K562 (cell line): Measurements from ENCODE around the gene OPCML. TPM values are rescaled to one million over a fixed set of nuclear protein-coding genes. Genes with fewer than 3 reads are reported as not detected.

Source experiments
- ATAC-seq: fragments of 200-7000 bp; cut with Tn5 transposase; 3 replicates; pipeline ENCODE4 v1.9.1; 2020; ENCODE audit warnings: moderate library complexity
- BruUV-seq: library from RNA; stranded (reverse); fragments of 400-500 nt; replicated peaks from 2 replicates; lab custom pipeline; 2021; lab: Mats Ljungman, UMichigan
- CTCF ChIA-PET: fragments of 300-600 bp; formaldehyde crosslinking; extraction: SDS; loops from one replicate; lab custom pipeline; 2021; ENCODE audit warnings: low intra/inter-chr PET ratio; lab: Yijun Ruan, JAX
- POLR2A ChIA-PET: fragments of 300-600, 350-650 bp; sonication (Branson Sonifier 250); formaldehyde crosslinking; extraction: SDS; loops from one replicate; lab custom pipeline; 2021; ENCODE audit warnings: antibody characterized with exemption, inconsistent platforms; lab: Yijun Ruan, JAX
- DNase-seq, 4 experiments: peaks; one replicate each; pipeline versions ENCODE4 v3.0.0 to v3.0.0-alpha.2; 2011 to 2018; ENCODE audit warnings: low spot score in 3 of 4, mixed read lengths in 3 of 4; ENCODE audit errors: extremely low read depth in 1 of 4
- FAIRE-seq: peaks from 2 replicates; lab custom pipeline; 2011; peaks lifted over from hg19 to GRCh38; lab: Jason Lieb, UNC
- H2AFZ ChIP-seq: 2 replicates; pipeline ENCODE4 v1.6.0; 2011; ENCODE audit warnings: low read depth, low read length, control low read depth, inconsistent platforms
- H3K27ac ChIP-seq: fragments of 200-600 bp; 3 replicates; pipeline ENCODE4 v1.8.0; 2011; ENCODE audit warnings: low read depth, mild to moderate bottlenecking, control low read depth, inconsistent platforms, low read length, moderate library complexity, mixed read lengths; ENCODE audit errors: extremely low read depth
- H3K27me3 ChIP-seq, 2 experiments: fragments of 300-600 bp in 1 of 2; 2 replicates in 1 of 2; 3 replicates in 1 of 2; pipeline versions ENCODE4 v1.6.0 to v1.8.0; 2011; ENCODE audit warnings: inconsistent platforms in 2 of 2, low read length in 2 of 2, mild to moderate bottlenecking in 1 of 2, mixed read lengths in 1 of 2, moderate library complexity in 1 of 2; ENCODE audit not compliant: control insufficient read depth in 2 of 2, insufficient read depth in 2 of 2
- H3K36me3 ChIP-seq: fragments of 300-600 bp; 3 replicates; pipeline ENCODE4 v1.8.0; 2011; ENCODE audit warnings: mild to moderate bottlenecking, low read length, inconsistent platforms; ENCODE audit not compliant: control insufficient read depth, insufficient read depth
- H3K4me1 ChIP-seq, 2 experiments: fragments of 200-600 bp in 1 of 2; replicated peaks in 1 of 2; 2 replicates in 1 of 2; 3 replicates in 1 of 2; pipeline versions ENCODE4 v1.5.1 to v1.8.0; 2011; ENCODE audit warnings: inconsistent platforms in 2 of 2, low read length in 2 of 2, mild to moderate bottlenecking in 1 of 2, mixed read lengths in 1 of 2, moderate library complexity in 1 of 2; ENCODE audit not compliant: control insufficient read depth in 2 of 2, insufficient read depth in 2 of 2
- H3K4me2 ChIP-seq: 2 replicates; pipeline ENCODE4 v1.6.1; 2011; ENCODE audit warnings: low read length, control low read depth, inconsistent platforms, mixed read lengths; ENCODE audit not compliant: insufficient read depth
- H3K4me3 ChIP-seq: fragments of 200-600 bp; sonication (generic), shearing (Covaris generic); 2 replicates; pipeline ENCODE4 v1.5.1; 2016; ENCODE audit warnings: control low read depth, inconsistent platforms
- H3K79me2 ChIP-seq: fragments of 200-600 bp; 3 replicates; pipeline ENCODE4 v1.8.0; 2011; ENCODE audit warnings: low read length, inconsistent platforms; ENCODE audit not compliant: control insufficient read depth, insufficient read depth
- H3K9ac ChIP-seq, 2 experiments: 2 replicates each; pipeline versions ENCODE4 v1.6.0 to v1.6.1; 2011; ENCODE audit warnings: low read depth in 2 of 2, low read length in 2 of 2, control low read depth in 1 of 2, inconsistent platforms in 1 of 2, mild to moderate bottlenecking in 1 of 2, mixed read lengths in 1 of 2; ENCODE audit not compliant: insufficient read depth in 1 of 2
- H3K9me1 ChIP-seq: one replicate; pipeline ENCODE4 v1.6.0; 2011; ENCODE audit warnings: inconsistent platforms, mild to moderate bottlenecking, low read length, moderate library complexity; ENCODE audit not compliant: control insufficient read depth, insufficient read depth
- H3K9me3 ChIP-seq: replicated peaks from 2 replicates; pipeline ENCODE4 v1.5.1; 2011; ENCODE audit warnings: low read depth, low read length, inconsistent platforms; ENCODE audit not compliant: control insufficient read depth, insufficient read depth
- H4K20me1 ChIP-seq: replicated peaks from 2 replicates; pipeline ENCODE4 v1.6.1; 2011; ENCODE audit warnings: low read length, inconsistent platforms, mixed read lengths; ENCODE audit not compliant: control insufficient read depth, insufficient read depth
- CBX2 ChIP-seq: fragments of 200-600 bp; sonication (generic); IDR thresholded peaks from one replicate; pipeline ENCODE4 v1.6.1; 2012; ENCODE audit warnings: mild to moderate bottlenecking, low read length, inconsistent platforms; ENCODE audit not compliant: insufficient read depth, poor library complexity, severe bottlenecking
- CBX5 ChIP-seq: IDR thresholded peaks from 2 replicates; pipeline ENCODE4 v1.6.1; 2014; ENCODE audit warnings: low read depth, borderline replicate concordance
- ILK ChIP-seq: fragments of 450-650 bp; IDR thresholded peaks from 2 replicates; pipeline ENCODE4 v1.6.1; 2016; ENCODE audit warnings: missing genetic modification characterization, low read depth, mild to moderate bottlenecking, missing compliant biosample characterization, moderate library complexity, borderline replicate concordance
- RCOR1 ChIP-seq, 2 experiments: IDR thresholded peaks; 2 replicates each; pipeline ENCODE4 v1.6.1; 2012; ENCODE audit warnings: low read depth in 2 of 2, low read length in 2 of 2, borderline replicate concordance in 1 of 2, improper control_type of control experiment in 1 of 2
- SMC3 ChIP-seq: conservative IDR thresholded peaks from 2 replicates; pipeline ENCODE4 v1.6.1; 2011; ENCODE audit warnings: low read depth, low read length, improper control_type of control experiment; ENCODE audit not compliant: insufficient read depth
- TAF7 ChIP-seq: fragments of 450-650 bp; IDR thresholded peaks from 2 replicates; pipeline ENCODE4 v1.6.1; 2016; ENCODE audit warnings: missing genetic modification characterization, missing compliant biosample characterization
- THAP12 ChIP-seq: fragments of 250-450 bp; sonication (Bioruptor Pico); IDR thresholded peaks from 2 replicates; pipeline ENCODE4 v1.9.0; 2021; ENCODE audit warnings: mild to moderate bottlenecking, inconsistent platforms
- ZNF140 ChIP-seq: fragments of 250-450 bp; sonication (Bioruptor Pico); IDR thresholded peaks from 2 replicates; pipeline ENCODE4 v1.8.0; 2021; ENCODE audit warnings: moderate library complexity, mild to moderate bottlenecking, inconsistent platforms
- ZNF77 ChIP-seq: fragments of 250-450 bp; sonication (Bioruptor Pico); IDR thresholded peaks from 2 replicates; pipeline ENCODE4 v1.5.0; 2020
- WGBS: fragments of 100-300 bp; shearing (Covaris generic); methylation state at CpG from one replicate; pipeline ENCODE4 v1.1.6; 2016; ENCODE audit warnings: low coverage, mixed read lengths; ENCODE audit not compliant: insufficient coverage; ENCODE audit errors: missing lambda C conversion rate; 5-methylcytosine and 5-hydroxymethylcytosine counted together
- in situ Hi-C: fragments of 300-500 bp; cut with MboI; formaldehyde crosslinking; loops from 4 replicates; pipeline ENCODE4 v1.15.0; 2018; ENCODE audit warnings: inconsistent platforms, mixed read lengths
- intact Hi-C: fragments of 100-400 bp; cut with micrococcal nuclease; formaldehyde crosslinking; loops from 2 replicates; pipeline ENCODE4 v1.14.2; 2022
- polyA plus RNA-seq, 8 experiments: library from polyadenylated mRNA; depleted of rRNA in 4 of 8; stranded (reverse) in 5 of 8; unstranded in 3 of 8; fragments of >200 nt; fragmentation: Nextera tagmentation in 2 of 8; fragmentation: Illumina TruSeq in 1 of 8; extraction: Ambion mirVana in 2 of 8; extraction: Trizol in 1 of 8; gene quantifications; 2 replicates each; pipeline versions ENCODE4 v1.2.1 to v1.2.3, GENCODE V29; 2011 to 2014; ENCODE audit warnings: inconsistent platforms in 1 of 8, missing spikeins in 1 of 8
- total RNA-seq, 7 experiments: library from RNA; depleted of rRNA in 6 of 7; stranded (reverse); fragments of >200 nt in 6 of 7; fragmentation: Illumina TruSeq in 2 of 7; extraction: Trizol in 2 of 7; gene quantifications; 2 replicates each; pipeline versions ENCODE4 v1.2.1 to v1.2.3, GENCODE V29; 2011 to 2021; ENCODE audit warnings: low replicate concordance in 1 of 7

OPCML gene
- total and polyA plus RNA-seq, 9 of the 15 experiments (the other 6 are each of a cell fraction or from before 2014, with no cell fraction given): not detected

DNA sequence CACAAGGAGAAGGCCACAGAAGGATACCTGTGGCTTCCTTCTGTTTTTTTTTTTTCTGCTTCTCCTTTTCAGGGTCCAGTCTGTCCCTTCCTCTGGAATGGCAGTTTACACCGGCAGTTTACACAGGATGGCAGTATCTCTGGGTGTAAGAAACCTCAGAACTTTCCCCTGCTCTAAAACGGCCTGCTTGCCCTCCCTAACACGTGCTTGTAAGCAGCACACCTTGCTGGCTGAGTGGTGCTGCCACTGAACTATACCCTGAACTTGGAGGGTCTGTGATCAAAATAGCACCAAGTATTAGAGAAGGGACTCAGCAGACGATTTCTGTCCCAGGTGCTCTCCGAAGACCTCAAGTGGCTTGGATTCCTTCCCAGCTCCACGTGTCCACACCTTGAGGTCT is 904 bp upstream of the OPCML start:
- no peak for FAIRE-seq
- no peak overlapping the region for H3K9ac ChIP-seq

More for the DNA sequence above, 904 bp upstream of the OPCML start:
- no peak overlapping the region for H3K4me3 ChIP-seq
- H3K9me3 ChIP-seq: no peaks in the 10 kb centered on the region
- H3K9me1 ChIP-seq: no peaks in the 10 kb centered on the region
- no peaks in the 10 kb centered on the region for H3K4me1 ChIP-seq
- ChIA-PET POLR2A (interaction anchor here (1.1 kb wide), 1 partner anchor 11 kb away, joined by 3 read pairs; no protein-coding TSS in a partner anchor), CTCF (no interaction called here)
- H3K27ac ChIP-seq: no peak overlapping the region
- no peaks in the 10 kb centered on the region for H4K20me1 ChIP-seq
- H3K4me2 ChIP-seq: no peak overlapping the region
- 0% methylated on average over 6 of the region's 6 CpGs for WGBS
- no peak for TF ChIP-seq ILK (tag)
- no peak for TF ChIP-seq TAF7 (tag)
- no peak for TF ChIP-seq CBX2
- no peak for TF ChIP-seq ZNF77
- TF ChIP-seq RCOR1 (IDR thresholded peaks at IDR 0.05; ENCODE audit: borderline replicate concordance in 1 of 2, low read depth in 2 of 2, low read length in 2 of 2): no peak
- no peak for TF ChIP-seq SMC3
- TF ChIP-seq THAP12 (CRISPR knock-in tag): no peak
- TF ChIP-seq ZNF140 (CRISPR knock-in tag): no peak
- TF ChIP-seq CBX5: no peak
- no peak overlapping the region for H2AFZ ChIP-seq
- intact Hi-C loops: no loop called here
- no TSS peak for BruUV-seq
- no peaks in the 10 kb centered on the region for H3K27me3 ChIP-seq
- ATAC-seq (no peak), DNase-seq (no peak)
- H3K36me3 ChIP-seq: no peaks in the 10 kb centered on the region
- no peaks in the 10 kb centered on the region for H3K79me2 ChIP-seq
- in situ Hi-C loops: no loop called here
